ENCODE data around the gene NAT14. TPM values are rescaled to one million over a fixed set of nuclear protein-coding genes. Genes with fewer than 3 reads are reported as not detected.
"Not testable (repeated sequence)": the region's sequence is repeated elsewhere in the genome, so short reads cannot be mapped to it uniquely, and the experiment has no call there.

The NAT14 gene
- total RNA-seq, 1 donor from 2014 or later = 81.1 TPM

DNA sequence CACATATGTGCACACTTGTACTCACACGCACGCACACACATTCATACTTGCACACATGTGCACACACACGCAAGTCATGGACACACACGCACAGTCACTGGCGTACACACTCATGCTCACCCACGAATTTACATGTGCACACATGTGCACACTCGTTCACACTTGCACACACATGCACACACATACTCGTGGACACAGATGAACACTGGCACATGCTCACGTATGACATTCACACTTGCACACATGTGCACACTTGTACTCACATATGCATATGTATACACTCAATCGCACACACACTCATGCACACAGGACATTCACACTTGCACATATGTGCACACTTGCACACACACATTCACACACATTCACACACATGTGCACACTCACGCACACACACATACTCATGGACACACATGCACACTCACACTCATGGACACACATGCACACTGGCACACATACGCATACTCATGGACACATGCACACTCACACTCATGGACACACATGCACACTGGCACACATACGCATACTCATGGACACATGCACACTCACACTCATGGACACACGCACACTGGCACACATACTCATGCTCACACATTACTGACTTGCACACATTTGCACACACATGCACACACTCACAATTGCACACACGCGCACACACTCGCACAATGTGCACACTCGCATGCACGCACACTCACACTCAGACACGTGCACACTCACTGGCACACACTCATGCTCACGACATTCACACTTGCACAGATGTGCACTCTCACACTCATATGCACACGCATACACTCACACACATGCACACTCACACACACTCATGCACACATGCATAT is 42.4 kb downstream of the NAT14 start:
- no peak for DNase-seq (ENCODE audit: low read depth, low spot score)
- Mint-ChIP-seq H3K4me3 (no peak overlapping the region), H3K27me3 (ENCODE audit: low read depth) (peaks cover 7% of the 10 kb centered on the region), H3K27ac (ENCODE audit: unreplicated experiment) (no peak overlapping the region), H3K36me3 (ENCODE audit: low read depth) (no peaks in the 10 kb centered on the region), H3K9me3 (no peaks in the 10 kb centered on the region), H3K4me1 (no peaks in the 10 kb centered on the region)
- TF ChIP-seq, protein P1, sequence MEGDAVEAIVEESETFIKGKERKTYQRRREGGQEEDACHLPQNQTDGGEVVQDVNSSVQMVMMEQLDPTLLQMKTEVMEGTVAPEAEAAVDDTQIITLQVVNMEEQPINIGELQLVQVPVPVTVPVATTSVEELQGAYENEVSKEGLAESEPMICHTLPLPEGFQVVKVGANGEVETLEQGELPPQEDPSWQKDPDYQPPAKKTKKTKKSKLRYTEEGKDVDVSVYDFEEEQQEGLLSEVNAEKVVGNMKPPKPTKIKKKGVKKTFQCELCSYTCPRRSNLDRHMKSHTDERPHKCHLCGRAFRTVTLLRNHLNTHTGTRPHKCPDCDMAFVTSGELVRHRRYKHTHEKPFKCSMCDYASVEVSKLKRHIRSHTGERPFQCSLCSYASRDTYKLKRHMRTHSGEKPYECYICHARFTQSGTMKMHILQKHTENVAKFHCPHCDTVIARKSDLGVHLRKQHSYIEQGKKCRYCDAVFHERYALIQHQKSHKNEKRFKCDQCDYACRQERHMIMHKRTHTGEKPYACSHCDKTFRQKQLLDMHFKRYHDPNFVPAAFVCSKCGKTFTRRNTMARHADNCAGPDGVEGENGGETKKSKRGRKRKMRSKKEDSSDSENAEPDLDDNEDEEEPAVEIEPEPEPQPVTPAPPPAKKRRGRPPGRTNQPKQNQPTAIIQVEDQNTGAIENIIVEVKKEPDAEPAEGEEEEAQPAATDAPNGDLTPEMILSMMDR (conservative IDR thresholded peaks at IDR 0.05) = no peak

DNA sequence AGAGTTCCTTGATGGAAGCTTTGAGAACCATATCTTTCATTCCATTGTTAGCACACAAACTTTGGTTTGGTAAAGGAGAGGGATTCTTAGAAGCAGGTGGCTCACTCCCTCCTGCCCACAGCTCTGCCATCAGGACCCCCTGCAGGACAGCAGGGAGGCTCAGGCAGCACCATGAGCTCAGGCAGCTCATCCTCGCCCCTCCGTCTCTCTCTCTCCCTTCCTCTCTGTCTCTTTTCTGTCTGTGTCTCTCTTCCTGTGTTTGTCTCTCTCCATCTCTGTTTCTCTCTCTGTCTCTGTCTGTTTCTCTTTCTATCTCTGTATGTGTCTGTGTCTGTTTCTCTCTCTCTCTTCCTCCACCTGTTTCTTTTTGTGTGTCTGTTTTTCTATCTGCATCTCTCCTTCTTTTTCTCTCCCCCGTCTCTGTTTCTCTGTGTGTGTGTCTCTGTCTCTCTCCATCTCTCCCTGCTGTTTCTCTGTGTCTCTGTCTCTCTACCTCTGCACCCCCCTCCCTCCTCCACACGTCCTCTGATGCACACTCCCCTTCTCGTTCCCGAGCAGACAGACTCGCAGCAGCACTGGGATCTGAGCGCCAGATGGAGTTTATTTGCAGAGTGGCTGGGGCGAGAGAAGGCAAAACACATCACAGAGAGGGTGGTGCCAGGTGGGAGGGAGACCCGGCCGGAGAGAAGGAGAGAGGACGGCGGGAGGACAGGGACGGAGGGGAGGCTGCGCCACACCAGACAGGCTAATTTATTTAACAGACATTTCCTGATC is 43.2 kb downstream of the NAT14 start:
- Mint-ChIP-seq H3K4me3 (no peak overlapping the region), H3K27ac (ENCODE audit: unreplicated experiment) (no peak overlapping the region), H3K27me3 (ENCODE audit: low read depth) (peaks cover 7% of the 10 kb centered on the region), H3K36me3 (ENCODE audit: low read depth) (no peaks in the 10 kb centered on the region), H3K9me3 (no peaks in the 10 kb centered on the region), H3K4me1 (no peaks in the 10 kb centered on the region)
- DNase-seq (ENCODE audit: low read depth, low spot score) = no peak
- TF ChIP-seq, protein P1 (conservative IDR thresholded peaks at IDR 0.05) = no peak

DNA sequence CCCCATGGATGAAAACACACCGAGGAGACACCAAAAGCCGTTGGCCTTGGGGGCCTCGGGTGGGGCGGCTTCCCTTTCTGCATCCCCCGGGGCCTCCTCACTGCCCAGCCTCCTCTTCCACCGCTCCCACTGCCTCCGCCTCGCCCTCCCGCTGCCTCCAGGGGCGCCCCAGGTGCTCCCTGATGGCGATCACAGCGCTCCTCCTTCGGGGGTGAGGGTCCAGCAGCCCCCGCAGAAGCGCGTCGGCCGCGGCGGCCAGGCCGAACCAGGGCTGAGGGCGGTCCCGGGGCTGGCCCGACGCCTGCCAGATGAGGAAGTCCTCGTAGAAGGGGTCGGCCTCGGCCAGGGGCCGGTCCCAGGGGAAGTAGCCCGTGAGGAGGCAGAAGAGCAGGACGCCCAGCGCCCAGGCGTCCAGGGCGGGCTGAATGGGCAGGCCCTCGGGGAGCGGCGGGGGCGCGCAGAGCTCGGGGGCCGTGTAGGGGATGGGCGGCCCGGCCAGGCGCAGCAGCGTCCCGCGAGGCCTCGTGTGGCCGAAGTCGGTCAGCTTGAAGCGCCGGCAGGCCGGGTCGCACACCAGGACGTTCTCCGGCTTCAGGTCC is 44.7 kb downstream of the NAT14 start:
- H3K9me3 Mint-ChIP-seq = no peaks in the 10 kb centered on the region
- H3K4me1 Mint-ChIP-seq = no peaks in the 10 kb centered on the region
- DNase-seq (ENCODE audit: low read depth, low spot score) = no peak
- H3K36me3 Mint-ChIP-seq (ENCODE audit: low read depth) = no peaks in the 10 kb centered on the region
- TF ChIP-seq, protein P1 (conservative IDR thresholded peaks at IDR 0.05) = no peak
- no peak overlapping the region for H3K4me3 Mint-ChIP-seq
- H3K27ac Mint-ChIP-seq (ENCODE audit: unreplicated experiment) = no peak overlapping the region
- H3K27me3 Mint-ChIP-seq (ENCODE audit: low read depth) = peaks cover 3% of the 10 kb centered on the region

- Mint-ChIP-seq H3K9me3 (no peaks in the 10 kb centered on the region), H3K4me1 (no peaks in the 10 kb centered on the region), H3K4me3 (no peak overlapping the region), H3K36me3 (ENCODE audit: low read depth) (no peaks in the 10 kb centered on the region), H3K27me3 (ENCODE audit: low read depth) (no peaks in the 10 kb centered on the region), H3K27ac (ENCODE audit: unreplicated experiment) (no peak overlapping the region)
- DNase-seq (ENCODE audit: low read depth, low spot score) = no peak
- TF ChIP-seq, protein P1 (conservative IDR thresholded peaks at IDR 0.05) = no peak
These were observed 46.0 kb downstream of the NAT14 start for GRCh38 chr19:55530996-55531395.

- not testable (repeated sequence) for DNase-seq (ENCODE audit: low read depth, low spot score); H3K27me3 Mint-ChIP-seq (ENCODE audit: low read depth); H3K4me3 Mint-ChIP-seq; H3K36me3 Mint-ChIP-seq (ENCODE audit: low read depth); H3K9me3 Mint-ChIP-seq; H3K4me1 Mint-ChIP-seq; H3K27ac Mint-ChIP-seq (ENCODE audit: unreplicated experiment)
These were observed 49.3 kb downstream of the NAT14 start for GRCh38 chr19:55534280-55534679.

Data from neural crest cell (in vitro differentiated cells).